Panc1 (cell line): Measurements from ENCODE around the gene MAD1L1. TPM values are rescaled to one million over a fixed set of nuclear protein-coding genes. Genes with fewer than 3 reads are reported as not detected.

Experiments used
- ATAC-seq: fragments of 200-7000 bp; cut with Tn5 transposase; 2 replicates; pipeline ENCODE4 v1.9.1; 2020; ENCODE audit warnings: mild to moderate bottlenecking, moderate library complexity
- BruUV-seq: library from RNA; stranded (reverse); fragments of 400-500 nt; replicated peaks from 2 replicates; lab custom pipeline; 2021; lab: Mats Ljungman, UMichigan
- CTCF ChIA-PET: fragments of 300-600 bp; sonication (Branson Sonifier 250); formaldehyde crosslinking; loops from one replicate; lab custom pipeline; 2022; ENCODE audit warnings: antibody characterized with exemption; lab: Charles Lee
- POLR2A ChIA-PET: fragments of 300-600 bp; sonication (Branson Sonifier 250); formaldehyde crosslinking; loops from one replicate; lab custom pipeline; 2022; ENCODE audit warnings: antibody characterized with exemption; lab: Charles Lee
- DNase-seq: peaks from one replicate; pipeline ENCODE4 v3.0.0-alpha.2; 2010; ENCODE audit warnings: low read depth, low spot score
- H3K27ac ChIP-seq: 2 replicates; pipeline ENCODE4 v1.5.1; 2011; ENCODE audit warnings: mild to moderate bottlenecking, low read length, inconsistent platforms
- H3K27me3 ChIP-seq: fragments of 200-500 bp; sonication (Bioruptor generic); 2 replicates; pipeline ENCODE4 v1.6.0; 2014; ENCODE audit warnings: low read length, inconsistent platforms; ENCODE audit not compliant: control insufficient read depth, insufficient read depth
- H3K36me3 ChIP-seq: fragments of 200-500 bp; sonication (Bioruptor generic); 2 replicates; pipeline ENCODE4 v1.5.1; 2014; ENCODE audit warnings: inconsistent platforms, mild to moderate bottlenecking, low read length, moderate library complexity; ENCODE audit not compliant: control insufficient read depth, insufficient read depth
- H3K4me1 ChIP-seq: 2 replicates; pipeline ENCODE4 v1.5.1; 2011; ENCODE audit warnings: inconsistent platforms, mild to moderate bottlenecking, low read length, moderate library complexity; ENCODE audit not compliant: control insufficient read depth, insufficient read depth
- H3K4me3 ChIP-seq, 2 experiments: 2 replicates each; pipeline ENCODE4 v1.5.1; 2011 to 2012; ENCODE audit warnings: low read depth in 2 of 2, low read length in 2 of 2, mild to moderate bottlenecking in 2 of 2, inconsistent platforms in 1 of 2, moderate library complexity in 1 of 2
- H3K9me3 ChIP-seq: fragments of 200-500 bp; sonication (Bioruptor generic); 2 replicates; pipeline ENCODE4 v1.5.1; 2014; ENCODE audit warnings: low read depth, mild to moderate bottlenecking, inconsistent platforms, low read length, moderate library complexity; ENCODE audit not compliant: control insufficient read depth, insufficient read depth
- POLR2AphosphoS5 ChIP-seq: IDR thresholded peaks from 2 replicates; pipeline ENCODE4 v1.6.1; 2012; ENCODE audit warnings: mild to moderate bottlenecking, low read depth, low read length, moderate library complexity
- SIN3A ChIP-seq: IDR thresholded peaks from 2 replicates; pipeline ENCODE4 v1.6.1; 2012; ENCODE audit warnings: low read depth, mild to moderate bottlenecking, low read length, moderate library complexity, borderline replicate concordance; ENCODE audit not compliant: insufficient read depth
- TCF7L2 ChIP-seq: IDR thresholded peaks from 2 replicates; pipeline ENCODE4 v1.6.1; 2011; ENCODE audit warnings: mild to moderate bottlenecking, low read depth, low read length, inconsistent platforms
- in situ Hi-C: cut with HindIII; loops from 2 replicates; pipeline ENCODE4 v1.10.0; 2016; ENCODE audit warnings: low sequenced_read_pairs, low pct_unique_long_range_greater_than_20kb
- intact Hi-C: fragments of 100-400 bp; cut with micrococcal nuclease; formaldehyde crosslinking; loops from one replicate; pipeline ENCODE4 v1.10.0; 2022; ENCODE audit not compliant: unreplicated experiment
- total RNA-seq: library from RNA; stranded (reverse); gene quantifications from one replicate; pipeline ENCODE4 v1.2.1, GENCODE V29; 2021; ENCODE audit not compliant: unreplicated experiment
- TF ChIP-seq, protein P1 (sequence below), 2 experiments: IDR thresholded peaks; 2 replicates each; pipeline ENCODE4 v1.6.1; 2011 to 2012; ENCODE audit warnings: low read depth in 2 of 2, control low read depth in 1 of 2, low read length in 1 of 2, mild to moderate bottlenecking in 1 of 2, moderate library complexity in 1 of 2; ENCODE audit not compliant: insufficient read depth in 1 of 2
- TF ChIP-seq, protein P2 (sequence below): fragments of 450-650 bp; IDR thresholded peaks from 2 replicates; pipeline ENCODE4 v1.5.1; 2017; ENCODE audit warnings: mild to moderate bottlenecking

The MAD1L1 gene
- total RNA-seq, 1 experiment from 2014 or later = 70.8 TPM

DNA sequence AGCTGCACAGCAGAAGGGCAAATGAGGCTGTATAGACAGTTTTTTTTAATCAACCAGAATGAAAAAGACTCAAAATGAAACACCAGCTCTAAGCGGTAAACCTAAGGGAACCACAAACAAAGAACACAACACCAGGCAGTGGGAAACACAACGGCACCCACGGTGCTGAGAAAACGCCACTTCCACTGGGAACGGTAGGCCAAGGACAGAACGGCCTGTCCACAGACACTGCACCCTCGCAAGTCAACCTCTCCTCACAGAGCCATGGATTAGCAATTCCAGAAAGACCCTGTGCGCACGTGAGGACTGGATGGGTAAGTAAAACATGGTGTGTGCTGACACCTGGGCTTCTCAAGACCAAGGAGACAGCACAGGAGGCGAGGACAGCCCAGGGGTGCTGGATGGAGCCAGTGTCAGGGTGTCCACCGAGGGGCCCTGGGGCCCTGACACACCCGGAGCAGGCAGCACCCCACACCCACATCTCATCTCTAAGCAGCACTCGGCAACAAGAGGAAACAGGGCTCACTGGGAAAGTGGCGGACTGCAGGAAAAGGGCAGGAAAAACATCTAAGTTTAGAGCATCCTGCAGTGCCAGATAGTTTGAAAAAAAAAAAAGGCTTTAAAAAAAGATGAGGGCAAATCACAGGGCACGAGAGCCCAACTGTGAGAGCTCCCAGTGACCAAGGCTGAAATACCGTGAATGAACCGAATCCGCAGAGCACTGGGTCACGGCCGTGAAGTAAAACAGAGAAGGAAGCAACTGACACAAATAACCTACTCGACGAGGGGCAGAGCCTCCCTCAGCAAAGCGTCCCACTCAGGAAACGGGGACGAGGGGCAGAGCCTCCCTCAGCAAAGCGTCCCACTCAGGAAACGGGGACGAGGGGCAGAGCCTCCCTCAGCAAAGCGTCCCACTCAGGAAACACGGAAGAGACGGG lies 120.2 kb downstream of the MAD1L1 start:
- H3K27me3 ChIP-seq = no peaks in the 10 kb centered on the region
- no peaks in the 10 kb centered on the region for H3K9me3 ChIP-seq
- ChIA-PET POLR2A (interaction anchor here (0.6 kb wide), 1 partner anchor 173 kb away, joined by 4 read pairs; no protein-coding TSS in a partner anchor), CTCF (no interaction called here)
- TF ChIP-seq SIN3A = no peak
- no peak for TF ChIP-seq POLR2AphosphoS5
- TF ChIP-seq, protein P1, sequence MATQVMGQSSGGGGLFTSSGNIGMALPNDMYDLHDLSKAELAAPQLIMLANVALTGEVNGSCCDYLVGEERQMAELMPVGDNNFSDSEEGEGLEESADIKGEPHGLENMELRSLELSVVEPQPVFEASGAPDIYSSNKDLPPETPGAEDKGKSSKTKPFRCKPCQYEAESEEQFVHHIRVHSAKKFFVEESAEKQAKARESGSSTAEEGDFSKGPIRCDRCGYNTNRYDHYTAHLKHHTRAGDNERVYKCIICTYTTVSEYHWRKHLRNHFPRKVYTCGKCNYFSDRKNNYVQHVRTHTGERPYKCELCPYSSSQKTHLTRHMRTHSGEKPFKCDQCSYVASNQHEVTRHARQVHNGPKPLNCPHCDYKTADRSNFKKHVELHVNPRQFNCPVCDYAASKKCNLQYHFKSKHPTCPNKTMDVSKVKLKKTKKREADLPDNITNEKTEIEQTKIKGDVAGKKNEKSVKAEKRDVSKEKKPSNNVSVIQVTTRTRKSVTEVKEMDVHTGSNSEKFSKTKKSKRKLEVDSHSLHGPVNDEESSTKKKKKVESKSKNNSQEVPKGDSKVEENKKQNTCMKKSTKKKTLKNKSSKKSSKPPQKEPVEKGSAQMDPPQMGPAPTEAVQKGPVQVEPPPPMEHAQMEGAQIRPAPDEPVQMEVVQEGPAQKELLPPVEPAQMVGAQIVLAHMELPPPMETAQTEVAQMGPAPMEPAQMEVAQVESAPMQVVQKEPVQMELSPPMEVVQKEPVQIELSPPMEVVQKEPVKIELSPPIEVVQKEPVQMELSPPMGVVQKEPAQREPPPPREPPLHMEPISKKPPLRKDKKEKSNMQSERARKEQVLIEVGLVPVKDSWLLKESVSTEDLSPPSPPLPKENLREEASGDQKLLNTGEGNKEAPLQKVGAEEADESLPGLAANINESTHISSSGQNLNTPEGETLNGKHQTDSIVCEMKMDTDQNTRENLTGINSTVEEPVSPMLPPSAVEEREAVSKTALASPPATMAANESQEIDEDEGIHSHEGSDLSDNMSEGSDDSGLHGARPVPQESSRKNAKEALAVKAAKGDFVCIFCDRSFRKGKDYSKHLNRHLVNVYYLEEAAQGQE (IDR thresholded peaks at IDR 0.05; ENCODE audit: insufficient read depth in 1 of 2, low read depth in 2 of 2, low read length in 1 of 2) = no peak
- TF ChIP-seq TCF7L2 = no peak
- TF ChIP-seq, protein P2, sequence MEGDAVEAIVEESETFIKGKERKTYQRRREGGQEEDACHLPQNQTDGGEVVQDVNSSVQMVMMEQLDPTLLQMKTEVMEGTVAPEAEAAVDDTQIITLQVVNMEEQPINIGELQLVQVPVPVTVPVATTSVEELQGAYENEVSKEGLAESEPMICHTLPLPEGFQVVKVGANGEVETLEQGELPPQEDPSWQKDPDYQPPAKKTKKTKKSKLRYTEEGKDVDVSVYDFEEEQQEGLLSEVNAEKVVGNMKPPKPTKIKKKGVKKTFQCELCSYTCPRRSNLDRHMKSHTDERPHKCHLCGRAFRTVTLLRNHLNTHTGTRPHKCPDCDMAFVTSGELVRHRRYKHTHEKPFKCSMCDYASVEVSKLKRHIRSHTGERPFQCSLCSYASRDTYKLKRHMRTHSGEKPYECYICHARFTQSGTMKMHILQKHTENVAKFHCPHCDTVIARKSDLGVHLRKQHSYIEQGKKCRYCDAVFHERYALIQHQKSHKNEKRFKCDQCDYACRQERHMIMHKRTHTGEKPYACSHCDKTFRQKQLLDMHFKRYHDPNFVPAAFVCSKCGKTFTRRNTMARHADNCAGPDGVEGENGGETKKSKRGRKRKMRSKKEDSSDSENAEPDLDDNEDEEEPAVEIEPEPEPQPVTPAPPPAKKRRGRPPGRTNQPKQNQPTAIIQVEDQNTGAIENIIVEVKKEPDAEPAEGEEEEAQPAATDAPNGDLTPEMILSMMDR = no peak
- no peak for ATAC-seq
- BruUV-seq = no TSS peak
- no peak for DNase-seq
- intact Hi-C loops (no loop called here), in situ Hi-C loops (no loop called here)
- H3K36me3 ChIP-seq = no peaks in the 10 kb centered on the region
- H3K4me3 ChIP-seq = no peak overlapping the region
- H3K4me1 ChIP-seq = peaks cover 38% of the 10 kb centered on the region
- no peak overlapping the region for H3K27ac ChIP-seq

DNA sequence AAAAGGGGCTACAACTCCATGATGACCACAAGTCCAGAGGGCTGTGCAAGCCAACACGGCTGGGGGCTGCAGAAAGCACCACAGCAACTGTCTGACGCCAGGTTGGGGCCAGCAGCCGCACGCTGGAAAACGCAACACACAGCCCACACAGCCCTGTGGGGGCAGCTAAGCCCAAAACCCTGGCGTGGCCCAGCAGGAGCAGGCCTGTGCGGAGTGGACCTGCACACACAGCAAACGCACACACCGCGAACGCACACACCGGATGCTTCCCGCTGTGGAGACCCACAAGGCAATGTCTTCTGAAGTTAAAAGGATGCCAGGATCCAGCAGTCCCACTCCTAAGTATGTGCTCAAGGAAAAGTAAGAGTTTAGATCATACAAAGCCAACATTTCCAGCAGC lies 121.2 kb downstream of the MAD1L1 start:
- ATAC-seq = no peak
- POLR2A ChIA-PET = interaction anchor here (0.6 kb wide), 1 partner anchor 172 kb away, joined by 4 read pairs; no protein-coding TSS in a partner anchor
- peaks cover 33% of the 10 kb centered on the region for H3K4me1 ChIP-seq
- peak overlapping the region; percentile 69 for H3K27ac ChIP-seq
- H3K4me3 ChIP-seq = peak overlapping the region; percentile 13 to 36; a peak in 2 of 4 replicates
- H3K27me3 ChIP-seq = no peaks in the 10 kb centered on the region
- DNase-seq = no peak
- no peaks in the 10 kb centered on the region for H3K36me3 ChIP-seq
- in situ Hi-C loops = no loop called here
- no TSS peak for BruUV-seq
- H3K9me3 ChIP-seq = no peaks in the 10 kb centered on the region
- intact Hi-C loops = no loop called here
- CTCF ChIA-PET = no interaction called here
- no peak for TF ChIP-seq POLR2AphosphoS5
- no peak for TF ChIP-seq TCF7L2
- TF ChIP-seq, protein P1 (IDR thresholded peaks at IDR 0.05; ENCODE audit: insufficient read depth in 1 of 2, low read depth in 2 of 2, low read length in 1 of 2) = no peak
- TF ChIP-seq, protein P2 = no peak
- TF ChIP-seq SIN3A = no peak
